AG09309 (cell line): ENCODE measurements around the gene COL1A1.

Source experiments
- DNase-seq: peaks from one replicate; pipeline ENCODE4 v3.0.0-alpha.2; 2010; ENCODE audit warnings: low read depth
- H3K4me3 ChIP-seq: 2 replicates; pipeline ENCODE4 v1.5.1; 2011; ENCODE audit warnings: mild to moderate bottlenecking, low read depth, low read length, moderate library complexity; ENCODE audit not compliant: control insufficient read depth
- CTCF ChIP-seq: IDR thresholded peaks from 2 replicates; pipeline ENCODE4 v1.5.1; 2011; ENCODE audit warnings: mild to moderate bottlenecking, low read depth, low read length, inconsistent platforms; ENCODE audit not compliant: insufficient read depth, control insufficient read depth; ENCODE audit errors: missing control alignments

COL1A1 gene

GRCh38 chr17:50174444-50174843 is 27.0 kb downstream of the COL1A1 start:
- H3K4me3 ChIP-seq: no peak overlapping the region
- no peak for TF ChIP-seq CTCF
- DNase-seq: no peak

GRCh38 chr17:50173335-50173941 is 28.0 kb downstream of the COL1A1 start:
- H3K4me3 ChIP-seq: no peak overlapping the region
- no peak for TF ChIP-seq CTCF
- no peak for DNase-seq

- DNase-seq: no peak
- no peak for TF ChIP-seq CTCF
- no peak overlapping the region for H3K4me3 ChIP-seq
These were observed 28.5 kb downstream of the COL1A1 start for GRCh38 chr17:50172936-50173334.

- TF ChIP-seq CTCF: no peak
- no peak for DNase-seq
- H3K4me3 ChIP-seq: no peak overlapping the region
These were observed 29.3 kb downstream of the COL1A1 start for GRCh38 chr17:50172130-50172529.

GRCh38 chr17:50171371-50172071 is 29.9 kb downstream of the COL1A1 start:
- TF ChIP-seq CTCF: no peak
- no peak overlapping the region for H3K4me3 ChIP-seq
- no peak for DNase-seq

- no peak overlapping the region for H3K4me3 ChIP-seq
- no peak for DNase-seq
- no peak for TF ChIP-seq CTCF
These were observed 30.6 kb downstream of the COL1A1 start for GRCh38 chr17:50170662-50171370.
